Measurements from ENCODE around the gene SCFD1. TPM values are rescaled to one million over a fixed set of nuclear protein-coding genes. Genes with fewer than 3 reads are reported as not detected.
"Not testable (repeated sequence)": the region's sequence is repeated elsewhere in the genome, so short reads cannot be mapped to it uniquely, and the experiment has no call there.

SCFD1 gene
- total RNA-seq, 4 donors from 2014 or later: 50.4 to 82.1 (median 52.6) TPM

GRCh38 chr14:30690487-30691355 is 68.6 kb downstream of the SCFD1 start:
- not testable (repeated sequence) for H3K9me3 ChIP-seq, H3K27me3 ChIP-seq, H3K4me1 ChIP-seq, DNase-seq
- intact Hi-C loops (cut with DNase I): loop anchor here (5.0 kb wide), 1 partner anchor 33 kb away; no protein-coding TSS in a partner anchor
- peak overlapping the region; percentile 18 to 61 (median 28) for H3K4me3 ChIP-seq
- WGBS, 2 donors: 19 to 32% methylated on average over 8 to 9 of the region's 28 CpGs
- peak in 5 of 6 experiments; percentile 24 to 68 (median 32) for TF ChIP-seq CTCF (IDR thresholded peaks at IDR 0.05)
- peaks cover 0 to 20% (median 0%) of the 10 kb centered on the region in 3 donors for H3K36me3 ChIP-seq
- peak overlapping the region; percentile 39 to 73 (median 67) for H3K27ac ChIP-seq

GRCh38 chr14:30691751-30692398 is 69.8 kb downstream of the SCFD1 start:
- intact Hi-C loops (cut with DNase I): loop anchor here (5.0 kb wide), 1 partner anchor 35 kb away; no protein-coding TSS in a partner anchor
- TF ChIP-seq CTCF (IDR thresholded peaks at IDR 0.05) (no peak), POLR2A (IDR thresholded peaks at IDR 0.05) (no peak)
- Histone ChIP-seq H3K4me3 (no peak overlapping the region), H3K9me3 (no peaks in the 10 kb centered on the region), H3K27me3 (no peaks in the 10 kb centered on the region), H3K27ac (no peak overlapping the region), H3K4me1 (peaks cover 0 to 7% (median 0%) of the 10 kb centered on the region in 3 donors), H3K36me3 (peaks cover 0 to 32% (median 0%) of the 10 kb centered on the region in 3 donors)
- WGBS, 2 donors: 95 to 97% methylated on average over 5 of the region's 5 CpGs
- no peak for DNase-seq

- no peak overlapping the region for H3K27ac ChIP-seq
- peaks cover 0 to 40% (median 0%) of the 10 kb centered on the region in 3 donors for H3K36me3 ChIP-seq
- H3K27me3 ChIP-seq: no peaks in the 10 kb centered on the region
- intact Hi-C loops (cut with DNase I): loop anchor here (5.0 kb wide), 1 partner anchor 35 kb away; no protein-coding TSS in a partner anchor
- no peak for TF ChIP-seq CTCF (IDR thresholded peaks at IDR 0.05)
- TF ChIP-seq POLR2A (IDR thresholded peaks at IDR 0.05): no peak
- H3K9me3 ChIP-seq: no peaks in the 10 kb centered on the region
- 91 to 92% methylated on average over 1 of the region's 1 CpG for WGBS, 2 donors
- peaks cover 0 to 7% (median 0%) of the 10 kb centered on the region in 3 donors for H3K4me1 ChIP-seq
- no peak for DNase-seq
- no peak overlapping the region for H3K4me3 ChIP-seq
Observed at GRCh38 chr14:30692669-30693068, 70.5 kb downstream of the SCFD1 start.

- peaks cover 0 to 85% (median 0%) of the 10 kb centered on the region in 3 donors for H3K36me3 ChIP-seq
- no peak overlapping the region for H3K27ac ChIP-seq
- DNase-seq: no peak
- no peaks in the 10 kb centered on the region for H3K9me3 ChIP-seq
- WGBS, 2 donors: 89 to 93% methylated on average over 5 of the region's 5 CpGs
- no peak overlapping the region for H3K4me3 ChIP-seq
- intact Hi-C loops (cut with DNase I): no loop called here
- H3K4me1 ChIP-seq: no peaks in the 10 kb centered on the region
- TF ChIP-seq CTCF (IDR thresholded peaks at IDR 0.05) (no peak), POLR2A (IDR thresholded peaks at IDR 0.05) (no peak)
- no peaks in the 10 kb centered on the region for H3K27me3 ChIP-seq
Observed at GRCh38 chr14:30698463-30698862, 76.3 kb downstream of the SCFD1 start.

- Histone ChIP-seq H3K36me3 (peaks cover 0 to 73% (median 5%) of the 10 kb centered on the region in 3 donors), H3K27me3 (no peaks in the 10 kb centered on the region), H3K4me3 (no peak overlapping the region), H3K27ac (no peak overlapping the region), H3K9me3 (no peaks in the 10 kb centered on the region), H3K4me1 (peaks cover 0 to 8% (median 0%) of the 10 kb centered on the region in 3 donors)
- TF ChIP-seq POLR2A (IDR thresholded peaks at IDR 0.05): no peak
- no peak for TF ChIP-seq CTCF (IDR thresholded peaks at IDR 0.05)
- 32 to 55% methylated on average over 2 of the region's 2 CpGs for WGBS, 2 donors
- intact Hi-C loops (cut with DNase I): no loop called here
- no peak for DNase-seq
Observed at GRCh38 chr14:30706704-30707103, 84.6 kb downstream of the SCFD1 start.

All from esophagus squamous epithelium (tissue), 5 donors.